Parathyroid adenoma (tissue), 2 donors: ENCODE measurements around the gene UPP2.

Source experiments
- H2AFZ ChIP-seq: fragments of 300-600 bp; sonication (generic); one replicate; pipeline ENCODE4 v1.7.0; 2017; ENCODE audit warnings: antibody characterized with exemption, mild to moderate bottlenecking
- H3K27ac ChIP-seq: fragments of 300-600 bp; sonication (generic); one replicate; pipeline ENCODE4 v1.7.0; 2017
- H3K27me3 ChIP-seq: fragments of 300-600 bp; sonication (generic); one replicate; pipeline ENCODE4 v1.7.0; 2017; ENCODE audit warnings: low read length; ENCODE audit not compliant: control insufficient read depth, insufficient read depth
- H3K36me3 ChIP-seq: fragments of 300-600 bp; sonication (generic); one replicate; pipeline ENCODE4 v1.7.0; 2017; ENCODE audit warnings: low read length; ENCODE audit not compliant: control insufficient read depth, insufficient read depth
- H3K4me1 ChIP-seq: fragments of 300-600 bp; sonication (generic); one replicate; pipeline ENCODE4 v1.7.0; 2017; ENCODE audit warnings: control low read depth
- H3K4me2 ChIP-seq: fragments of 300-600 bp; sonication (generic); one replicate; pipeline ENCODE4 v1.7.0; 2017; ENCODE audit warnings: low read length
- H3K4me3 ChIP-seq: fragments of 300-600 bp; sonication (generic); one replicate; pipeline ENCODE4 v1.7.0; 2017; ENCODE audit warnings: low read depth, low read length
- H3K79me2 ChIP-seq: fragments of 300-600 bp; sonication (generic); one replicate; pipeline ENCODE4 v1.7.0; 2017; ENCODE audit warnings: control low read depth
- H3K9ac ChIP-seq: fragments of 300-600 bp; sonication (generic); one replicate; pipeline ENCODE4 v1.7.0; 2017; ENCODE audit warnings: mild to moderate bottlenecking
- H3K9me3 ChIP-seq: fragments of 300-600 bp; sonication (generic); one replicate; pipeline ENCODE4 v1.7.0; 2017; ENCODE audit warnings: low read length; ENCODE audit not compliant: control insufficient read depth
- CTCF ChIP-seq: fragments of 300-600 bp; sonication (generic); IDR thresholded peaks from one replicate; pipeline ENCODE4 v1.7.0; 2017; ENCODE audit warnings: antibody characterized with exemption, mild to moderate bottlenecking
- donor health status: primary hyperparathyroidism.

UPP2 gene

GRCh38 chr2:158120664-158121641 is 19.3 kb downstream of the UPP2 start:
- Histone ChIP-seq H2AFZ (no peak overlapping the region), H3K27ac (no peak overlapping the region), H3K9ac (no peak overlapping the region), H3K4me2 (no peak overlapping the region), H3K4me1 (no peaks in the 10 kb centered on the region), H3K27me3 (no peaks in the 10 kb centered on the region), H3K36me3 (no peaks in the 10 kb centered on the region), H3K4me3 (no peak overlapping the region), H3K9me3 (no peaks in the 10 kb centered on the region), H3K79me2 (no peaks in the 10 kb centered on the region)
- no peak for TF ChIP-seq CTCF

- no peak overlapping the region for H3K9ac ChIP-seq
- no peaks in the 10 kb centered on the region for H3K27me3 ChIP-seq
- H2AFZ ChIP-seq, result no peak overlapping the region
- no peak overlapping the region for H3K4me2 ChIP-seq
- no peak for TF ChIP-seq CTCF
- H3K4me3 ChIP-seq, result no peak overlapping the region
- no peaks in the 10 kb centered on the region for H3K4me1 ChIP-seq
- H3K79me2 ChIP-seq, result no peaks in the 10 kb centered on the region
- H3K27ac ChIP-seq, result no peak overlapping the region
- no peaks in the 10 kb centered on the region for H3K36me3 ChIP-seq
- H3K9me3 ChIP-seq, result no peaks in the 10 kb centered on the region
Observed at GRCh38 chr2:158124896-158125295, 23.2 kb downstream of the UPP2 start.

- no peak for TF ChIP-seq CTCF
- H3K27me3 ChIP-seq, result no peaks in the 10 kb centered on the region
- no peak overlapping the region for H2AFZ ChIP-seq
- H3K9ac ChIP-seq, result no peak overlapping the region
- no peak overlapping the region for H3K4me2 ChIP-seq
- no peaks in the 10 kb centered on the region for H3K36me3 ChIP-seq
- H3K79me2 ChIP-seq, result no peaks in the 10 kb centered on the region
- no peaks in the 10 kb centered on the region for H3K4me1 ChIP-seq
- no peak overlapping the region for H3K27ac ChIP-seq
- no peaks in the 10 kb centered on the region for H3K9me3 ChIP-seq
- H3K4me3 ChIP-seq, result no peak overlapping the region
Observed at GRCh38 chr2:158125756-158126498, 24.3 kb downstream of the UPP2 start.

- H3K4me3 ChIP-seq, result no peak overlapping the region
- no peaks in the 10 kb centered on the region for H3K9me3 ChIP-seq
- no peaks in the 10 kb centered on the region for H3K36me3 ChIP-seq
- H3K4me1 ChIP-seq, result no peaks in the 10 kb centered on the region
- no peak overlapping the region for H3K9ac ChIP-seq
- H3K27me3 ChIP-seq, result no peaks in the 10 kb centered on the region
- H3K79me2 ChIP-seq, result no peaks in the 10 kb centered on the region
- H2AFZ ChIP-seq, result no peak overlapping the region
- H3K27ac ChIP-seq, result no peak overlapping the region
- no peak overlapping the region for H3K4me2 ChIP-seq
- no peak for TF ChIP-seq CTCF
Observed at GRCh38 chr2:158127380-158127804, 25.7 kb downstream of the UPP2 start.
